Neural progenitor cell (in vitro differentiated cells): Measurements from ENCODE around the gene COL23A1. TPM values are rescaled to one million over a fixed set of nuclear protein-coding genes. Genes with fewer than 3 reads are reported as not detected.

Experiments
- DNase-seq: peaks from one replicate; pipeline ENCODE4 v3.0.0-alpha.2; 2016; ENCODE audit warnings: low spot score
- H2AFZ ChIP-seq: fragments of 200-600 bp; sonication (generic); replicated peaks from 2 replicates; pipeline ENCODE4 v1.6.1; 2016; ENCODE audit warnings: antibody characterized with exemption
- H3F3A ChIP-seq: fragments of 200-600 bp; sonication (generic); 2 replicates; pipeline ENCODE4 v1.6.1; 2016; ENCODE audit warnings: antibody characterized with exemption, low read depth
- H3K27ac ChIP-seq: fragments of 200-600 bp; sonication (generic); 2 replicates; pipeline ENCODE4 v1.5.1; 2016; ENCODE audit warnings: mild to moderate bottlenecking
- H3K27me3 ChIP-seq: fragments of 200-600 bp; sonication (generic); 2 replicates; pipeline ENCODE4 v1.6.1; 2016; ENCODE audit warnings: mild to moderate bottlenecking, moderate library complexity
- H3K36me3 ChIP-seq: fragments of 200-600 bp; sonication (generic); 2 replicates; pipeline ENCODE4 v1.5.1; 2016
- H3K4me1 ChIP-seq: fragments of 200-600 bp; sonication (generic); 2 replicates; pipeline ENCODE4 v1.6.1; 2016; ENCODE audit warnings: mixed run types
- H3K4me2 ChIP-seq: fragments of 200-600 bp; sonication (generic); 2 replicates; pipeline ENCODE4 v1.6.1; 2016
- H3K4me3 ChIP-seq: fragments of 200-600 bp; sonication (generic); 2 replicates; pipeline ENCODE4 v1.5.1; 2016
- H3K79me2 ChIP-seq: fragments of 200-600 bp; sonication (generic); 2 replicates; pipeline ENCODE4 v1.6.1; 2016; ENCODE audit warnings: low read depth
- H3K9ac ChIP-seq: fragments of 200-600 bp; sonication (generic); 2 replicates; pipeline ENCODE4 v1.6.1; 2016
- H3K9me3 ChIP-seq: fragments of 200-600 bp; sonication (generic); 2 replicates; pipeline ENCODE4 v1.5.1; 2016; ENCODE audit warnings: low read depth
- H4K20me1 ChIP-seq: fragments of 200-600 bp; sonication (generic); 2 replicates; pipeline ENCODE4 v1.6.1; 2016; ENCODE audit warnings: low read depth
- H3K27ac Mint-ChIP-seq: 3 replicates; pipeline ENCODE4 v1.8.0; 2021; ENCODE audit warnings: mixed read lengths
- H3K27me3 Mint-ChIP-seq: 2 replicates; pipeline ENCODE4 v1.8.0; 2022; ENCODE audit warnings: low read depth, mild to moderate bottlenecking, inconsistent platforms, moderate library complexity, mixed read lengths; ENCODE audit not compliant: insufficient read depth
- H3K36me3 Mint-ChIP-seq: 3 replicates; pipeline ENCODE4 v1.8.0; 2021; ENCODE audit warnings: mixed read lengths
- H3K4me1 Mint-ChIP-seq: 3 replicates; pipeline ENCODE4 v1.8.0; 2021; ENCODE audit warnings: mixed read lengths
- H3K4me3 Mint-ChIP-seq: 3 replicates; pipeline ENCODE4 v1.8.0; 2021; ENCODE audit warnings: mild to moderate bottlenecking, moderate library complexity, mixed read lengths
- H3K9me3 Mint-ChIP-seq: 3 replicates; pipeline ENCODE4 v1.8.0; 2020; ENCODE audit warnings: mixed read lengths
- CTCF ChIP-seq: fragments of 200-600 bp; sonication (generic); IDR thresholded peaks from 2 replicates; pipeline ENCODE4 v1.5.1; 2017; ENCODE audit warnings: antibody characterized with exemption, mild to moderate bottlenecking
- EZH2 ChIP-seq: fragments of 200-600 bp; sonication (generic); IDR thresholded peaks from 2 replicates; pipeline ENCODE4 v1.6.1; 2017; ENCODE audit warnings: antibody characterized with exemption, mild to moderate bottlenecking, moderate library complexity
- EZH2phosphoT487 ChIP-seq: fragments of 200-600 bp; sonication (generic); IDR thresholded peaks from 2 replicates; pipeline ENCODE4 v1.6.1; 2017; ENCODE audit warnings: antibody characterized with exemption
- total RNA-seq: library from RNA; depleted of rRNA; stranded (reverse); fragments of >200 nt; gene quantifications from 2 replicates; pipeline ENCODE4 v1.2.3, GENCODE V29; 2015; ENCODE audit warnings: low replicate concordance

The COL23A1 gene
- total RNA-seq, 1 donor from 2014 or later, result not detected

- H3K79me2 ChIP-seq, result peaks cover 18% of the 10 kb centered on the region
- H3K9me3 Mint-ChIP-seq, result no peaks in the 10 kb centered on the region
- H3K27ac Mint-ChIP-seq, result no peak overlapping the region
- H3K4me1 Mint-ChIP-seq, result peaks cover 23% of the 10 kb centered on the region
- H4K20me1 ChIP-seq, result peaks cover 24% of the 10 kb centered on the region
- H3K36me3 Mint-ChIP-seq, result peaks cover 15% of the 10 kb centered on the region
- no peak overlapping the region for H3K4me2 ChIP-seq
- H3K9ac ChIP-seq, result no peak overlapping the region
- no peaks in the 10 kb centered on the region for H3K36me3 ChIP-seq
- no peak overlapping the region for H2AFZ ChIP-seq
- no peaks in the 10 kb centered on the region for H3K9me3 ChIP-seq
- no peak overlapping the region for H3K27ac ChIP-seq
- H3K4me1 ChIP-seq, result peaks cover 9% of the 10 kb centered on the region
- H3K4me3 Mint-ChIP-seq, result peak overlapping the region; percentile 24
- H3K27me3 Mint-ChIP-seq, result peaks cover 6% of the 10 kb centered on the region
- TF ChIP-seq EZH2phosphoT487, result no peak
- TF ChIP-seq CTCF, result no peak
- TF ChIP-seq EZH2, result no peak
- H3F3A ChIP-seq, result peaks cover 30% of the 10 kb centered on the region
- DNase-seq, result no peak
- no peaks in the 10 kb centered on the region for H3K27me3 ChIP-seq
- H3K4me3 ChIP-seq, result no peak overlapping the region
Observed at GRCh38 chr5:178234121-178234749, 356.0 kb downstream of the COL23A1 start.

GRCh38 chr5:178232920-178233429 lies 357.2 kb downstream of the COL23A1 start:
- Mint-ChIP-seq H3K27ac (no peak overlapping the region), H3K4me3 (peak overlapping the region; percentile 81), H3K9me3 (no peaks in the 10 kb centered on the region), H3K4me1 (peaks cover 24% of the 10 kb centered on the region), H3K27me3 (peaks cover 11% of the 10 kb centered on the region), H3K36me3 (peaks cover 22% of the 10 kb centered on the region)
- Histone ChIP-seq H4K20me1 (peaks cover 26% of the 10 kb centered on the region), H3K79me2 (peaks cover 18% of the 10 kb centered on the region), H3K27ac (no peak overlapping the region), H3K4me1 (peaks cover 9% of the 10 kb centered on the region), H2AFZ (peak overlapping the region; percentile 85), H3K27me3 (no peaks in the 10 kb centered on the region), H3K36me3 (no peaks in the 10 kb centered on the region), H3K4me3 (peak overlapping the region; percentile 60), H3K9me3 (no peaks in the 10 kb centered on the region), H3K4me2 (peak overlapping the region; percentile 88), H3K9ac (no peak overlapping the region), H3F3A (peaks cover 30% of the 10 kb centered on the region)
- TF ChIP-seq CTCF (no peak), EZH2phosphoT487 (no peak), EZH2 (no peak)
- DNase-seq, result no peak

- TF ChIP-seq CTCF, result peak; percentile 28
- peak; percentile 31 for TF ChIP-seq EZH2
- TF ChIP-seq EZH2phosphoT487, result no peak
- H3K4me1 Mint-ChIP-seq, result peaks cover 24% of the 10 kb centered on the region
- Histone ChIP-seq H3F3A (peaks cover 30% of the 10 kb centered on the region), H3K79me2 (peaks cover 18% of the 10 kb centered on the region), H3K4me3 (peak within 1 kb of the TSS; percentile 60), H3K27me3 (no peaks in the 10 kb centered on the region), H3K27ac (peak within 1 kb of the TSS; percentile 6), H3K4me1 (peaks cover 9% of the 10 kb centered on the region), H2AFZ (peak within 1 kb of the TSS; percentile 85), H3K9ac (peak within 1 kb of the TSS; percentile 55), H3K36me3 (no peaks in the 10 kb centered on the region), H3K9me3 (no peaks in the 10 kb centered on the region), H3K4me2 (peak within 1 kb of the TSS; percentile 88), H4K20me1 (peaks cover 26% of the 10 kb centered on the region)
- H3K9me3 Mint-ChIP-seq, result no peaks in the 10 kb centered on the region
- peaks cover 28% of the 10 kb centered on the region for H3K36me3 Mint-ChIP-seq
- DNase-seq, result peak; percentile 91
- peak within 1 kb of the TSS; percentile 85 for H3K4me3 Mint-ChIP-seq
- H3K27ac Mint-ChIP-seq, result no peak within 1 kb of the TSS
- peaks cover 14% of the 10 kb centered on the region for H3K27me3 Mint-ChIP-seq
Observed at GRCh38 chr5:178232124-178232919, 357.9 kb downstream of the COL23A1 start, which contains the start of gene PHYKPL. TSS of gene PHYKPL (minus strand) at chr5:178232802. CDS start at chr5:178232550, 252 bp downstream.
